Neural cell (in vitro differentiated cells): Measurements from ENCODE around the gene DAAM2. TPM values are rescaled to one million over a fixed set of nuclear protein-coding genes. Genes with fewer than 3 reads are reported as not detected.

Source experiments
- H2AFZ ChIP-seq: fragments of 200-600, 300-800 bp; sonication (generic), shearing (Covaris generic); 2 replicates; pipeline ENCODE4 v1.6.0; 2014; ENCODE audit warnings: low read depth, mild to moderate bottlenecking, antibody characterized with exemption, low read length, moderate library complexity
- H3F3A ChIP-seq: fragments of 200-600 bp; shearing (Covaris generic); 2 replicates; pipeline ENCODE4 v1.6.1; 2016; ENCODE audit warnings: mild to moderate bottlenecking, moderate library complexity, mixed read lengths, antibody characterized with exemption, low read length; ENCODE audit not compliant: insufficient read depth, poor library complexity, severe bottlenecking
- H3K27ac ChIP-seq: fragments of 200-600, 300-800 bp; sonication (generic), shearing (Covaris generic); 2 replicates; pipeline ENCODE4 v1.5.1; 2014; ENCODE audit warnings: mild to moderate bottlenecking, low read length, moderate library complexity
- H3K27me3 ChIP-seq: fragments of 300-800, 200-600 bp; sonication (generic), shearing (Covaris generic); 2 replicates; pipeline ENCODE4 v1.6.0; 2014; ENCODE audit warnings: mild to moderate bottlenecking, low read depth, low read length, moderate library complexity; ENCODE audit not compliant: insufficient read depth
- H3K36me3 ChIP-seq: fragments of 300-800, 200-600 bp; sonication (generic), shearing (Covaris generic); 2 replicates; pipeline ENCODE4 v1.5.1; 2014; ENCODE audit warnings: mild to moderate bottlenecking, antibody characterized with exemption, low read length, moderate library complexity; ENCODE audit not compliant: insufficient read depth
- H3K4me2 ChIP-seq: fragments of 300-800, 200-600 bp; sonication (generic), shearing (Covaris generic); 2 replicates; pipeline ENCODE4 v1.6.0; 2014; ENCODE audit warnings: mild to moderate bottlenecking, low read length
- H3K4me3 ChIP-seq: fragments of 300-800, 200-600 bp; sonication (generic), shearing (Covaris generic); 2 replicates; pipeline ENCODE4 v1.5.1; 2014; ENCODE audit warnings: mild to moderate bottlenecking, low read length, moderate library complexity
- H3K79me2 ChIP-seq: fragments of 200-600 bp; shearing (Covaris generic); replicated peaks from 2 replicates; pipeline ENCODE4 v1.6.0; 2014; ENCODE audit warnings: mild to moderate bottlenecking, low read length, moderate library complexity; ENCODE audit not compliant: insufficient read depth
- H3K9ac ChIP-seq: fragments of 300-800, 200-600 bp; sonication (generic), shearing (Covaris generic); 2 replicates; pipeline ENCODE4 v1.6.1; 2016; ENCODE audit warnings: mild to moderate bottlenecking, low read length, mixed read lengths
- H3K9me2 ChIP-seq: fragments of 200-600 bp; shearing (Covaris generic); 2 replicates; pipeline ENCODE4 v1.6.1; 2016; ENCODE audit warnings: mild to moderate bottlenecking, low read length, mixed read lengths; ENCODE audit not compliant: insufficient read depth
- H3K9me3 ChIP-seq: fragments of 200-600, 300-800 bp; sonication (generic), shearing (Covaris generic); 2 replicates; pipeline ENCODE4 v1.6.1; 2016; ENCODE audit warnings: mild to moderate bottlenecking, mixed run types, low read length, moderate library complexity, mixed read lengths
- H4K20me1 ChIP-seq: fragments of 200-600 bp; shearing (Covaris generic); 2 replicates; pipeline ENCODE4 v1.6.1; 2016; ENCODE audit warnings: mild to moderate bottlenecking, mixed run types; ENCODE audit not compliant: insufficient read depth
- EP300 ChIP-seq: fragments of 450-650 bp; conservative IDR thresholded peaks from 2 replicates; pipeline ENCODE4 v1.6.1; 2014; ENCODE audit warnings: antibody characterized with exemption, mild to moderate bottlenecking, moderate library complexity; ENCODE audit not compliant: poor library complexity, severe bottlenecking
- EZH2 ChIP-seq: fragments of 200-600, 300-800 bp; shearing (Covaris generic), sonication (generic); IDR thresholded peaks from 2 replicates; pipeline ENCODE4 v1.6.1; 2014; ENCODE audit warnings: antibody characterized with exemption, low read length, borderline replicate concordance, mild to moderate bottlenecking; ENCODE audit not compliant: insufficient read depth, poor library complexity, severe bottlenecking
- MXI1 ChIP-seq: fragments of 450-650 bp; conservative IDR thresholded peaks from 2 replicates; pipeline ENCODE4 v1.6.1; 2014; ENCODE audit warnings: antibody characterized with exemption, mild to moderate bottlenecking; ENCODE audit not compliant: poor library complexity, severe bottlenecking
- POLR2AphosphoS5 ChIP-seq: IDR thresholded peaks from 2 replicates; pipeline ENCODE4 v1.6.1; 2012
- RAD21 ChIP-seq: fragments of 450-650 bp; conservative IDR thresholded peaks from 2 replicates; pipeline ENCODE4 v1.6.1; 2014; ENCODE audit warnings: antibody characterized with exemption, mild to moderate bottlenecking, moderate library complexity
- SMC3 ChIP-seq: fragments of 450-650 bp; conservative IDR thresholded peaks from 2 replicates; pipeline ENCODE4 v1.6.1; 2014; ENCODE audit warnings: antibody characterized with exemption, mild to moderate bottlenecking, moderate library complexity; ENCODE audit not compliant: poor library complexity
- TAF1 ChIP-seq: IDR thresholded peaks from 2 replicates; pipeline ENCODE4 v1.6.1; 2012; ENCODE audit warnings: low read depth
- polyA plus RNA-seq: library from polyadenylated mRNA; depleted of rRNA; stranded (reverse); fragments of >200 nt; gene quantifications from 2 replicates; pipeline ENCODE4 v1.2.3, GENCODE V29; 2014
- TF ChIP-seq, protein P1 (sequence below): fragments of 450-650 bp; IDR thresholded peaks from 2 replicates; pipeline ENCODE4 v1.5.1; 2014; ENCODE audit warnings: antibody characterized with exemption, mild to moderate bottlenecking, moderate library complexity; ENCODE audit not compliant: poor library complexity, severe bottlenecking
- TF ChIP-seq, protein P2 (sequence below): IDR thresholded peaks from 2 replicates; pipeline ENCODE4 v1.6.1; 2012; ENCODE audit warnings: borderline replicate concordance

Gene DAAM2
- polyA plus RNA-seq, 1 donor from 2014 or later, result 1.2 TPM

DNA sequence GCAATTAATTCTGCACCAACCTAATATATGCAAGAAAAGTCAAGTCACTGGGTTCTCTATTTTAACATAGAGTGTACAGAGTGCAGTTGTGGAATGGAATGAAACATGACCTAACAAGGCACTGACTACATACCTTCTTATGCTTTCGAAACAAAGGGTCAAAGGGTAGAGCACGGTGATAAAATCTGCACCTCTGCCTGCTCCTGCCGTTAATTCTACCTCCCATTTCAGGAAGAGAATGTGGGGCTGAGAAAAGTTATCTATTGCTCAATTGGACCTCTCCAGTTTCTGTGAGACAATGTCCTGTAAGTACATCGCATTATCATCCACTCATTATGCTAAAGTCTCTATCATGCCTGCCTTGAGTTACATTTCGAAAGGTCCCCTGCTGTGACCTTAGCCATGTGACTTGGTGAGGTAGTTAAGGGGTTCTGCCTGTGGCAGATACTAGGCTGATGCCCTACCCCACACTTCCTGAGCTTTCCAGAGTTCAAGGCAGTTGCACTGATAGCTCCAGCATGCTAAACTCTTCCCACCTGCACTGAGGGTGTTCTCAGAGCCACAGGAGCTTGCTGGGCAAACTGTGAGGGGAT is 156.1 kb downstream of the DAAM2 start:
- H3F3A ChIP-seq, result no peaks in the 10 kb centered on the region
- H3K9me3 ChIP-seq, result no peaks in the 10 kb centered on the region
- no peak overlapping the region for H2AFZ ChIP-seq
- TF ChIP-seq RAD21, result no peak
- H3K27me3 ChIP-seq, result no peaks in the 10 kb centered on the region
- no peak overlapping the region for H3K4me2 ChIP-seq
- no peaks in the 10 kb centered on the region for H4K20me1 ChIP-seq
- no peak overlapping the region for H3K27ac ChIP-seq
- H3K9me2 ChIP-seq, result no peaks in the 10 kb centered on the region
- no peak overlapping the region for H3K4me3 ChIP-seq
- no peaks in the 10 kb centered on the region for H3K79me2 ChIP-seq
- H3K36me3 ChIP-seq, result no peaks in the 10 kb centered on the region
- H3K9ac ChIP-seq, result no peak overlapping the region

DNA sequence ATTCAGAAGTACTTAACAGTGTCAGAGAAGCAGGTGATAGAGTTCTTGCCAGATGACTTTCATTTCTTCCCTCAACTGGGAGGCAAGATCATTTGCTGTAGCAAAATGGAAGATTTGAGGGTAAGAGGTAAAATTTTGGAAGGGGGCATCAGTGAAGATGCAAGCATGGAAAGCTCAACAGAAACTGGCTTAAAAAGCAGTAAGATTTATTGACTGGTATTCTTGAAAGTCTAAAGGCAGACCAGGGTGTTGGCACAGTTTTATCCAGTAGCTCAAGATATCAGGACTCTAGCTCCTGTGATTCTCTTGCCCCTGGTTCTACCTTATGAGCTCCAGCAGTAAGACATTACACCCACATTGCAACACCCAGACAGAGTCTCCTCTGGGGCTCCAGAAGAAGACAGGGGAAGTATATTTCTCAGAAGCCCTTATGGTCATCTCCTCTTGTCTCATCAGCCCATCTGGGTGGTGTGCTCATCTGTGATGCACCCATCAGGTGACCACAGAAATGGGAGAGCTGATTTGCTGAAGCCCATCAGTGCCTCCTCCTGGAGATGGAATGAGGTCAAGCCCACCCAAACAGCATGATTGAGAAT is 158.0 kb downstream of the DAAM2 start:
- H3K36me3 ChIP-seq, result no peaks in the 10 kb centered on the region
- no peak overlapping the region for H3K9ac ChIP-seq
- no peaks in the 10 kb centered on the region for H3K9me2 ChIP-seq
- H3F3A ChIP-seq, result no peaks in the 10 kb centered on the region
- H3K4me3 ChIP-seq, result no peak overlapping the region
- H4K20me1 ChIP-seq, result no peaks in the 10 kb centered on the region
- H3K79me2 ChIP-seq, result no peaks in the 10 kb centered on the region
- H3K4me2 ChIP-seq, result no peak overlapping the region
- no peaks in the 10 kb centered on the region for H3K27me3 ChIP-seq
- TF ChIP-seq TAF1 (no peak), SMC3 (no peak), MXI1 (no peak), RAD21 (no peak), EP300 (no peak), EZH2 (no peak), POLR2AphosphoS5 (no peak)
- TF ChIP-seq, protein P1, sequence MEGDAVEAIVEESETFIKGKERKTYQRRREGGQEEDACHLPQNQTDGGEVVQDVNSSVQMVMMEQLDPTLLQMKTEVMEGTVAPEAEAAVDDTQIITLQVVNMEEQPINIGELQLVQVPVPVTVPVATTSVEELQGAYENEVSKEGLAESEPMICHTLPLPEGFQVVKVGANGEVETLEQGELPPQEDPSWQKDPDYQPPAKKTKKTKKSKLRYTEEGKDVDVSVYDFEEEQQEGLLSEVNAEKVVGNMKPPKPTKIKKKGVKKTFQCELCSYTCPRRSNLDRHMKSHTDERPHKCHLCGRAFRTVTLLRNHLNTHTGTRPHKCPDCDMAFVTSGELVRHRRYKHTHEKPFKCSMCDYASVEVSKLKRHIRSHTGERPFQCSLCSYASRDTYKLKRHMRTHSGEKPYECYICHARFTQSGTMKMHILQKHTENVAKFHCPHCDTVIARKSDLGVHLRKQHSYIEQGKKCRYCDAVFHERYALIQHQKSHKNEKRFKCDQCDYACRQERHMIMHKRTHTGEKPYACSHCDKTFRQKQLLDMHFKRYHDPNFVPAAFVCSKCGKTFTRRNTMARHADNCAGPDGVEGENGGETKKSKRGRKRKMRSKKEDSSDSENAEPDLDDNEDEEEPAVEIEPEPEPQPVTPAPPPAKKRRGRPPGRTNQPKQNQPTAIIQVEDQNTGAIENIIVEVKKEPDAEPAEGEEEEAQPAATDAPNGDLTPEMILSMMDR, result no peak
- TF ChIP-seq, protein P2, sequence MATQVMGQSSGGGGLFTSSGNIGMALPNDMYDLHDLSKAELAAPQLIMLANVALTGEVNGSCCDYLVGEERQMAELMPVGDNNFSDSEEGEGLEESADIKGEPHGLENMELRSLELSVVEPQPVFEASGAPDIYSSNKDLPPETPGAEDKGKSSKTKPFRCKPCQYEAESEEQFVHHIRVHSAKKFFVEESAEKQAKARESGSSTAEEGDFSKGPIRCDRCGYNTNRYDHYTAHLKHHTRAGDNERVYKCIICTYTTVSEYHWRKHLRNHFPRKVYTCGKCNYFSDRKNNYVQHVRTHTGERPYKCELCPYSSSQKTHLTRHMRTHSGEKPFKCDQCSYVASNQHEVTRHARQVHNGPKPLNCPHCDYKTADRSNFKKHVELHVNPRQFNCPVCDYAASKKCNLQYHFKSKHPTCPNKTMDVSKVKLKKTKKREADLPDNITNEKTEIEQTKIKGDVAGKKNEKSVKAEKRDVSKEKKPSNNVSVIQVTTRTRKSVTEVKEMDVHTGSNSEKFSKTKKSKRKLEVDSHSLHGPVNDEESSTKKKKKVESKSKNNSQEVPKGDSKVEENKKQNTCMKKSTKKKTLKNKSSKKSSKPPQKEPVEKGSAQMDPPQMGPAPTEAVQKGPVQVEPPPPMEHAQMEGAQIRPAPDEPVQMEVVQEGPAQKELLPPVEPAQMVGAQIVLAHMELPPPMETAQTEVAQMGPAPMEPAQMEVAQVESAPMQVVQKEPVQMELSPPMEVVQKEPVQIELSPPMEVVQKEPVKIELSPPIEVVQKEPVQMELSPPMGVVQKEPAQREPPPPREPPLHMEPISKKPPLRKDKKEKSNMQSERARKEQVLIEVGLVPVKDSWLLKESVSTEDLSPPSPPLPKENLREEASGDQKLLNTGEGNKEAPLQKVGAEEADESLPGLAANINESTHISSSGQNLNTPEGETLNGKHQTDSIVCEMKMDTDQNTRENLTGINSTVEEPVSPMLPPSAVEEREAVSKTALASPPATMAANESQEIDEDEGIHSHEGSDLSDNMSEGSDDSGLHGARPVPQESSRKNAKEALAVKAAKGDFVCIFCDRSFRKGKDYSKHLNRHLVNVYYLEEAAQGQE, result no peak
- no peak overlapping the region for H2AFZ ChIP-seq
- no peak overlapping the region for H3K27ac ChIP-seq
- no peaks in the 10 kb centered on the region for H3K9me3 ChIP-seq
